ENCODE measurements around the gene ZNF534.
"Not testable (repeated sequence)": the region's sequence is repeated elsewhere in the genome, so short reads cannot be mapped to it uniquely, and the experiment has no call there.

ZNF534 gene

DNA sequence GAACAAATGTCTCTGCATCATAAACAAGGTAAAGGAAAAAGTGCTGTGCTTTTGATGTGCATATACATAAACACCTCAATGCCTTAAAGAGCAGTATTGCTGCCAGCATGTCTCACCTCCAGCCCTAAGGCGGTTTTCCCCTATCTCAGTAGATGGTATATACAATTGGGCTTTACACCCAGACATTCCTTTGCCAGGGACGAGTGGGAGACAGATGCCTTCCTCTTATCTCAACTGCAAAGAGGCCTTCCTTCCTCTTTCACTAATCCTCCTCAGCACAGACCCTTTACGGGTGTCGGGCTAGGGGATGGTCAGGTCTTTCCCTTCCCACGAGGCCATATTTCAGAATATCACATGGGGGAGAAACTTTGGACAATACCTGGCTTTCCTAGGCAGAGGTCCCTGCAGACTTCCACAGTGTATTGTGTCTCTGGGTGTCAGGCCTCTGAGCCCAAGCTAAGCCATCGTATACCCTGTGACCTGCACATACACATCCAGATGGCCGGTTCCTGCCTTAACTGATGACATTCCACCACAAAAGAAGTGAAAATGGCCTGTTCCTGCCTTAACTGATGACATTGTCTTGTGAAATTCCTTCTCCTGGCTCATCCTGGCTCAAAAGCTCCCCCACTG, 55.3 kb downstream of the ZNF534 start:
- DNase-seq, H3K27ac Mint-ChIP-seq, H3K36me3 Mint-ChIP-seq, CTCF ChIA-PET, H3K27me3 Mint-ChIP-seq, H3K4me3 Mint-ChIP-seq, H3K4me1 Mint-ChIP-seq: not testable (repeated sequence)
- peaks cover 53% of the 10 kb centered on the region for H3K9me3 Mint-ChIP-seq

DNA sequence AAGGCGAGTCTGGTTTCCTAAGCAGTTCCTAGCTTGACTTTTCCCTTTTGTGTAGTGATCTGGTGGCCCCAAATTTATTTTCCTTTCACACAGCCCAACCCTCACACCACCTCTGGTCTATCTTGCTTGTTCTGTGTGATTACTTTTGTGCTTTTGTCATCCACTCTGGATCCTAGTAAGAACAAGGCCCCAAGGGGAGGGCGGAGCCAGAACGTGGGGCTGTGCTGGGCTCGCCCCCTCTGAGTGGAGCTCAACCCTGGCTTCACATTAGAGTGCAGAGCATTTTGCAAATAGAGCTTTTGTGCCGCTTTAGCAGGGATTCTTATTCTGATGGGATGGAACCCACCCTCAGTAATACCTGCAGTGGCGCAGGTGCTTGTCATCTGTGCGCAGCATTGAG, 56.1 kb downstream of the ZNF534 start:
- peaks cover 55% of the 10 kb centered on the region for H3K9me3 Mint-ChIP-seq
- not testable (repeated sequence) for H3K4me3 Mint-ChIP-seq, H3K36me3 Mint-ChIP-seq

GRCh38 chr19:52485561-52486240, 56.8 kb downstream of the ZNF534 start:
- DNase-seq, H3K4me3 Mint-ChIP-seq, H3K4me1 Mint-ChIP-seq, H3K27me3 Mint-ChIP-seq, H3K27ac Mint-ChIP-seq, H3K36me3 Mint-ChIP-seq, CTCF ChIA-PET: not testable (repeated sequence)
- peaks cover 55% of the 10 kb centered on the region for H3K9me3 Mint-ChIP-seq

More for the DNA sequence above, 56.1 kb downstream of the ZNF534 start:
- H3K27me3 Mint-ChIP-seq, H3K27ac Mint-ChIP-seq, H3K4me1 Mint-ChIP-seq, DNase-seq, CTCF ChIA-PET: not testable (repeated sequence)

DNA sequence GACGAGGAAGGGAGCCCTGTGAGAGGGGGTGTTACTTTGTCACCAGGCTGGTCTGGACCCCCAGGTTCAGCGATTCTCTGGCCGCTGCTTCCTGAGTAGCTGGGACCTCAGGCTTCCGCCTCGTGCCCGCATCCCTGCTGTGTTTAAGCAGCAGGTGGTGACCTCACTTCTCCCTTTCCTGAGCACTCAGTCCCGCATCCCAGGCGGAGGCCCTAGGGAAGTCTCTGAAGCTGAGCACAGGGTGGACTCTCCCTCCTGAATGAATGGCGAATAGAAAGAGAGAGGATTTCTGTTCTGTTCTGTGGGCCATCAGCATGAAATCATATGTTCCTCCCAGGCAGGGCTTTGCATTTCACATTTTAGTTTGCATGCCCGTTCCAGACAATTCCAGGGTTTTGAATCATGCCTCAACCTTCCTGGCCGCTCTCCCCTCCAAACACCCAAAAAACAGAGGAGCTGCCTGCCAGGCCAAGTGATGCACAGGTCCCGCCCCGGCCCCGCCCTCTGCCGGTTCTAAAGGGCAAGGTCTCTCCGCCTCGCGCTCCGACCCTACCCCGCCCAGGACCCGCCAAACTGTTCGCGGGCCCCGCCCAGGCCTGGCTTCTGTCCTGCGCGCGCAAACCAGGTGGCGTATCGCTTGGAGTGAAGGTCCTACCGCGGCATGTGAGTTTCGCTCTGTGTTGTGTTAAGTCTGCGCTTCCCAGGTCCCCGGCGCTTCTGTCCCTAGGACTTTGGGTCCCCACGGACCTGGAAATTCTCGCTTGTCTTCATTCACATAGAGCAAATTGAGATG, 63.4 kb downstream of the ZNF534 start:
- no peak overlapping the region for H3K4me3 Mint-ChIP-seq
- no peak for DNase-seq
- H3K36me3 Mint-ChIP-seq, result peaks cover 8% of the 10 kb centered on the region
- H3K27me3 Mint-ChIP-seq, result peaks cover 4% of the 10 kb centered on the region
- H3K4me1 Mint-ChIP-seq, result peaks cover 4% of the 10 kb centered on the region
- peaks cover 47% of the 10 kb centered on the region for H3K9me3 Mint-ChIP-seq
- CTCF ChIA-PET, result no interaction called here
- no peak overlapping the region for H3K27ac Mint-ChIP-seq

GRCh38 chr19:52492994-52493470, 64.1 kb downstream of the ZNF534 start:
- Mint-ChIP-seq H3K27ac (no peak overlapping the region), H3K9me3 (peaks cover 52% of the 10 kb centered on the region), H3K4me3 (no peak overlapping the region), H3K4me1 (peaks cover 4% of the 10 kb centered on the region), H3K36me3 (peaks cover 10% of the 10 kb centered on the region), H3K27me3 (peaks cover 4% of the 10 kb centered on the region)
- CTCF ChIA-PET, result no interaction called here
- DNase-seq, result no peak

- H3K4me3 Mint-ChIP-seq, result no peak overlapping the region
- peaks cover 10% of the 10 kb centered on the region for H3K36me3 Mint-ChIP-seq
- CTCF ChIA-PET, result no interaction called here
- H3K9me3 Mint-ChIP-seq, result peaks cover 49% of the 10 kb centered on the region
- peaks cover 4% of the 10 kb centered on the region for H3K4me1 Mint-ChIP-seq
- no peak for DNase-seq
- H3K27me3 Mint-ChIP-seq, result peaks cover 4% of the 10 kb centered on the region
- no peak overlapping the region for H3K27ac Mint-ChIP-seq
Measured at GRCh38 chr19:52494518-52494917, 65.6 kb downstream of the ZNF534 start.

DNA sequence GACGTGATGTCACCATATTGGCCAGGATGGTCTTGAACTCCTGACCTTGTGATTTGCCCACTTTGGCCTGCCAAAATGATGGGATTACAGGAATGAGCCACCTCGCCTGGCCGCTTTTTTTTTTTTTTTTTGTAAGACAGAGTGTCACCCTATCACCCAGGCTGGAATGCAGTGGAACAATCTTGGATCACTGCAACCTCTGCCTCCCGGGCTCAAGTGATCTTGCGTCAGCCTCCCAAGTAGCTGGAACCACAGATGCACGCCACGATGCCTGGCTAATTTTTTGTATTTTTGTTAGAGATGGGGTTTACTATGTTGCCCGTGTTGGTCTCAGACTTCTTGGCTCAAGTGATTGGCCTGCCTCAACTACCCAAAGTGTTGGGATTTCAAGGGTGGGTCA, 69.6 kb downstream of the ZNF534 start:
- peaks cover 5% of the 10 kb centered on the region for H3K36me3 Mint-ChIP-seq
- H3K27me3 Mint-ChIP-seq, result no peaks in the 10 kb centered on the region
- DNase-seq, result no peak
- H3K27ac Mint-ChIP-seq, result no peak overlapping the region
- CTCF ChIA-PET, result no interaction called here
- no peaks in the 10 kb centered on the region for H3K4me1 Mint-ChIP-seq
- peaks cover 51% of the 10 kb centered on the region for H3K9me3 Mint-ChIP-seq
- no peak overlapping the region for H3K4me3 Mint-ChIP-seq

DNA sequence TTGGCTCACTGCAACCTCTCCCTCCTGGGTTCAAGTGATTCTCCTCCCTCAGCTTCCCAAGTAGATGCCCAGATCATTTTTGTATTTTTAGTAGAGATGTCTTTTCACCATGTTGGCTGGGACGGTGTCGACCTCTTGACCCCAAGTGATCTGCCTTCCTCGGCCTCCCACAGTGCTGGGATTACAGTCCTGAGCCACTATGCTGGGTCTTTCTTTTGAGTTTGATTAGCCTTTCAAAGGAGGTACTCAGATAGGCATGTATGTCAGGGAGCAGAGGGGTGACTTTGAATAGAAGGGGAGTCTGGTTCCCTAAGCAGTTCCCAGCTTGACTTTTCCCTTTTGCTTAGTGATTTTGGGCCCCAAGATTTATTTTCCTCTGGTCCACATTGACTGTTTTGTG, 71.5 kb downstream of the ZNF534 start:
- CTCF ChIA-PET, H3K27me3 Mint-ChIP-seq, H3K27ac Mint-ChIP-seq, H3K36me3 Mint-ChIP-seq, H3K4me1 Mint-ChIP-seq, H3K4me3 Mint-ChIP-seq, DNase-seq: not testable (repeated sequence)
- peaks cover 48% of the 10 kb centered on the region for H3K9me3 Mint-ChIP-seq

DNA sequence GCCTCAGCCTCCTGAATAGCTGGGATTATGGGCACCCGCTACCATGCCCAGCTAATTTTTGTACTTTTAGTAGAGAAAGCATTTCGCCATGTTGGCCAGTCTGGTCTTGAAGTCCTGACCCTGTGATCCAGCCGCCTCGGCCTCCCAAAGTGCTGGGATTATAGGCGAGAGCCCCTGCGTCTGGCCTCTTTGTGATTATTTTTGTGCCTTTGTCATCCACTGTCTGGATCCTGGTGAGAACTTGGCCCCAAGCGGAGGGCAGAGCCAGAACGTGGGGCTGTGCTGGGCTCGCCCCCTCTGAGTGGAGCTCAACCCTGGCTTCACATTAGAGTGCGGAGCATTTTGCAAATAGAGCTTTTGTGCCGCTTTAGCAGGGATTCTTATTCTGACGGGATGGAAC, 72.0 kb downstream of the ZNF534 start:
- H3K27ac Mint-ChIP-seq, DNase-seq, H3K4me3 Mint-ChIP-seq, H3K36me3 Mint-ChIP-seq, H3K27me3 Mint-ChIP-seq, CTCF ChIA-PET, H3K4me1 Mint-ChIP-seq: not testable (repeated sequence)
- H3K9me3 Mint-ChIP-seq, result peaks cover 49% of the 10 kb centered on the region

Data from activated naive CD4-positive, alpha-beta T cell treated with anti-CD3 and anti-CD28 coated beads, Interleukin-2, amount 10 ng/mL, durations not matched to agents 7 days and 5 days (primary cell).